HL-60 (cell line): ENCODE data around the gene CEP72.

Source experiments
- GABPA ChIP-seq: IDR thresholded peaks from 2 replicates; pipeline ENCODE4 v1.6.1; 2012; ENCODE audit warnings: low read depth
- POLR2AphosphoS5 ChIP-seq: IDR thresholded peaks from 2 replicates; pipeline ENCODE4 v1.6.1; 2012; ENCODE audit warnings: low read depth
- TF ChIP-seq, protein P1 (sequence below): IDR thresholded peaks from one replicate; pipeline ENCODE4 v1.5.1; 2011; ENCODE audit warnings: low read length, control low read depth, inconsistent platforms; ENCODE audit not compliant: insufficient read depth

DNA sequence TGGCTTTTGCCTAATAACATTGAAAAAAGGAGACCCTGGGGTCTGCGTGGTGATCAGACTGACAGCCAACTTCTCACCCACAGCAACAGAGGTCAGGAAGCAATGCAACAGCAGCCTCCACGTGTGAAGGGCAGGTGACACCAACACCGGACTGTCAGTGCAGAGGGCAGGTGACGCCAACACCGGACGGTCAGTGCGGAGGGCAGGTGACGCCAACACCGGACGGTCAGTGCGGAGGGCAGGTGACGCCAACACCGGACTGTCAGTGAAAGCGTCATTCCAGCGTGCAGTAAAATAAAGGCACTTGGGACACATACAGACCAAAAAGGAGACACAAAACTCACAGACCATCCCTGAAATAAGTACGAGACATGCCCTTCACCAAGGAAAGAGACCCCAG is 37.2 kb upstream of the CEP72 start:
- TF ChIP-seq, protein P1, sequence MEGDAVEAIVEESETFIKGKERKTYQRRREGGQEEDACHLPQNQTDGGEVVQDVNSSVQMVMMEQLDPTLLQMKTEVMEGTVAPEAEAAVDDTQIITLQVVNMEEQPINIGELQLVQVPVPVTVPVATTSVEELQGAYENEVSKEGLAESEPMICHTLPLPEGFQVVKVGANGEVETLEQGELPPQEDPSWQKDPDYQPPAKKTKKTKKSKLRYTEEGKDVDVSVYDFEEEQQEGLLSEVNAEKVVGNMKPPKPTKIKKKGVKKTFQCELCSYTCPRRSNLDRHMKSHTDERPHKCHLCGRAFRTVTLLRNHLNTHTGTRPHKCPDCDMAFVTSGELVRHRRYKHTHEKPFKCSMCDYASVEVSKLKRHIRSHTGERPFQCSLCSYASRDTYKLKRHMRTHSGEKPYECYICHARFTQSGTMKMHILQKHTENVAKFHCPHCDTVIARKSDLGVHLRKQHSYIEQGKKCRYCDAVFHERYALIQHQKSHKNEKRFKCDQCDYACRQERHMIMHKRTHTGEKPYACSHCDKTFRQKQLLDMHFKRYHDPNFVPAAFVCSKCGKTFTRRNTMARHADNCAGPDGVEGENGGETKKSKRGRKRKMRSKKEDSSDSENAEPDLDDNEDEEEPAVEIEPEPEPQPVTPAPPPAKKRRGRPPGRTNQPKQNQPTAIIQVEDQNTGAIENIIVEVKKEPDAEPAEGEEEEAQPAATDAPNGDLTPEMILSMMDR = no peak
- TF ChIP-seq POLR2AphosphoS5 = no peak
- no peak for TF ChIP-seq GABPA
